ENCODE data around the gene KDM3A.

DNA sequence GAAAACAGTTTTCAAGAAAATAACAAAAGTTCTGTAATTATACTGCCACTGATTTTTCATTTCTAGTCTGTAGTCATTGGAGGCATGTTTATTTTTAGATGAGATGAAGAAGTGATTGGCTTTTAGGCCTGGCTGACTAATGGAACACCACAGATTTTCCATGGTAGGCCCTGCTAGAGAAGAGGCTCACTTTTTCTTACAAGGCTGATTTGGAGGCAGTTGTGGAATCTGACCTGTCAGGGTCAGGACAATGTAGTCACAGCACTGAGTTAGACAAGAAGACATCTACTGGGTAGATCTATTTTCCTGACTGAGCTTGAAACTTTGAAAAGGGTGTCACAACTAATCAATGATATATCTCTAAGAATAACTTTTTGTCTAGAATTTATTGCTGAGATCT is 43.9 kb downstream of the KDM3A start:
- TF ChIP-seq PRDM15 (CRISPR knock-in tag; IDR thresholded peaks at IDR 0.05) (no peak), NFE2L1 (CRISPR knock-in tag; IDR thresholded peaks at IDR 0.05) (no peak), IRF1 (CRISPR knock-in tag; IDR thresholded peaks at IDR 0.05) (no peak), ESRRA (CRISPR knock-in tag; IDR thresholded peaks at IDR 0.05; ENCODE audit: borderline replicate concordance) (no peak)
- TF ChIP-seq, protein P1, sequence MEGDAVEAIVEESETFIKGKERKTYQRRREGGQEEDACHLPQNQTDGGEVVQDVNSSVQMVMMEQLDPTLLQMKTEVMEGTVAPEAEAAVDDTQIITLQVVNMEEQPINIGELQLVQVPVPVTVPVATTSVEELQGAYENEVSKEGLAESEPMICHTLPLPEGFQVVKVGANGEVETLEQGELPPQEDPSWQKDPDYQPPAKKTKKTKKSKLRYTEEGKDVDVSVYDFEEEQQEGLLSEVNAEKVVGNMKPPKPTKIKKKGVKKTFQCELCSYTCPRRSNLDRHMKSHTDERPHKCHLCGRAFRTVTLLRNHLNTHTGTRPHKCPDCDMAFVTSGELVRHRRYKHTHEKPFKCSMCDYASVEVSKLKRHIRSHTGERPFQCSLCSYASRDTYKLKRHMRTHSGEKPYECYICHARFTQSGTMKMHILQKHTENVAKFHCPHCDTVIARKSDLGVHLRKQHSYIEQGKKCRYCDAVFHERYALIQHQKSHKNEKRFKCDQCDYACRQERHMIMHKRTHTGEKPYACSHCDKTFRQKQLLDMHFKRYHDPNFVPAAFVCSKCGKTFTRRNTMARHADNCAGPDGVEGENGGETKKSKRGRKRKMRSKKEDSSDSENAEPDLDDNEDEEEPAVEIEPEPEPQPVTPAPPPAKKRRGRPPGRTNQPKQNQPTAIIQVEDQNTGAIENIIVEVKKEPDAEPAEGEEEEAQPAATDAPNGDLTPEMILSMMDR (IDR thresholded peaks at IDR 0.05), result no peak

Measured in WTC11 (cell line).